Muscle layer of colon (tissue), 2 donors: Measurements from ENCODE around the gene FAM236A.
"Not testable (repeated sequence)": the region's sequence is repeated elsewhere in the genome, so short reads cannot be mapped to it uniquely, and the experiment has no call there.

ENCODE experiments used
- H3K27ac ChIP-seq: one replicate; pipeline ENCODE4 v1.7.0; 2013; ENCODE audit warnings: low read depth, mild to moderate bottlenecking, low read length, moderate library complexity
- H3K27me3 ChIP-seq, 2 donors: one replicate each; pipeline ENCODE4 v1.7.0; 2013; ENCODE audit warnings: low read length in 2 of 2, mild to moderate bottlenecking in 2 of 2; ENCODE audit not compliant: insufficient read depth in 2 of 2, control insufficient read depth in 1 of 2
- H3K36me3 ChIP-seq: one replicate; pipeline ENCODE4 v1.7.0; 2013; ENCODE audit warnings: mild to moderate bottlenecking, low read length; ENCODE audit not compliant: insufficient read depth
- H3K4me1 ChIP-seq: one replicate; pipeline ENCODE4 v1.7.0; 2013; ENCODE audit warnings: mild to moderate bottlenecking, low read length; ENCODE audit not compliant: insufficient read depth
- H3K4me3 ChIP-seq, 2 donors: one replicate each; pipeline ENCODE4 v1.7.0; 2013; ENCODE audit warnings: low read length in 2 of 2, low read depth in 1 of 2, mild to moderate bottlenecking in 1 of 2, moderate library complexity in 1 of 2
- H3K9ac ChIP-seq: one replicate; pipeline ENCODE4 v1.7.0; 2013; ENCODE audit warnings: low read length
- H3K9me3 ChIP-seq: one replicate; pipeline ENCODE4 v1.7.0; 2013; ENCODE audit warnings: mild to moderate bottlenecking, low read length
- donor health status: abdominal sarcoma.
- donor health status: Adenocarcinoma of cecum.

The FAM236A gene

DNA sequence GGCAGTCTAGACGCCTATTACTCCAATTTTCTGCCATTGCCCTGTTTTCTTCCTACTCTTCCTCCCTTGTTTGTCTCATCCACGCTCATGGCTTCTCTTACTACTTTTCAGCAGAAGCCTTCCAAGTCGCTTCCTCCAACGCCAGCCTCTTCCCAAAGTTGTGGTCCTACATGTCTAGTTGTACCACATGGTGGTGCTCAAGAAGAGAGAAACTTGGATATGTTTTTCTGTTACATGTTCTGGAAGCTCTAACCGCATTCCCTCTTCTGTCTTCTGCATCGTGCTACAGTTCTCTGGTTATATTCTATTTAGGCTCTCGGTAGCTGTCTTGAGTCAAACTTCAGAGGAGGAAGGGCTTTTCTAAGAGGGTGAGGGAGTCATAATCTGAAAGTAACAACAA lies 36.9 kb downstream of the FAM236A start:
- H3K27ac ChIP-seq, result not testable (repeated sequence)

DNA sequence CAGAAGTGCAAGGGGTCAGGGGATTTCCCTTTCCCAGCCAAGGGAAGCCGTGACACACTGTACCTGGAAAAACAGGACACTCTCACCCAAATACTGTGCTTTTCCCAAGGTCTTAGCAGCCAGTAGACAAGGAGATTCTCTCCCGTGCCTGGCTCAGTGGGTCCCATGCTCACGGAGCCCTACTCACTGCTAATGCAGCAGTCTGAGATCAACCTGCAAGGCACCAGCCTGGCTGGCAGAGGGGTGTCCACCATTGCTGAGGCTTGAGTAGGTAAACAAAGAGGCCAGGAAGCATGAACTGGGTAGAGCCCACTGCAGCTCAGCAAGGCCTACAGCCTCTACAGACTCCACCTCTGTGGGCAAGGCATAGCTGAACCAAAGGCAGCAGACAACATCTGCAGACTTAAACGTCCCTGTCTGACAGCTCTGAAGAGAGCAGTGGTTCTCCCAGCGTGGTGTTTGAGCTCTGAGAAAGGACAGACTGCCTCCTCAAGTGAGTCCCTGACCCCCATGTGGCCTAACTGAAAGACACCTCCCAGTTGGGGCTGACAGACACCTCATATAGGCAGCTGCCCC lies 43.0 kb downstream of the FAM236A start:
- H3K4me1 ChIP-seq, H3K4me3 ChIP-seq, H3K36me3 ChIP-seq, H3K27ac ChIP-seq, H3K27me3 ChIP-seq, H3K9ac ChIP-seq, H3K9me3 ChIP-seq: not testable (repeated sequence)

More for the DNA sequence above, 36.9 kb downstream of the FAM236A start:
- H3K9ac ChIP-seq, H3K4me1 ChIP-seq, H3K27me3 ChIP-seq, H3K36me3 ChIP-seq, H3K9me3 ChIP-seq, H3K4me3 ChIP-seq: not testable (repeated sequence)
